Osteoblast (primary cell): ENCODE data around the gene MFSD1. TPM values are rescaled to one million over a fixed set of nuclear protein-coding genes. Genes with fewer than 3 reads are reported as not detected.

Experiments used
- DNase-seq: peaks from one replicate; pipeline ENCODE4 v3.0.0; 2011; ENCODE audit warnings: low spot score, mixed read lengths; ENCODE audit not compliant: insufficient read length; ENCODE audit errors: missing footprints
- H2AFZ ChIP-seq: 2 replicates; pipeline ENCODE4 v1.6.0; 2011; ENCODE audit warnings: mild to moderate bottlenecking, low read length
- H3K27ac ChIP-seq: 2 replicates; pipeline ENCODE4 v1.5.1; 2011; ENCODE audit warnings: mild to moderate bottlenecking, low read depth, low read length, moderate library complexity
- H3K27me3 ChIP-seq: 2 replicates; pipeline ENCODE4 v1.6.0; 2012; ENCODE audit warnings: mild to moderate bottlenecking, control low read depth, inconsistent platforms, low read length, moderate library complexity; ENCODE audit not compliant: insufficient read depth
- H3K36me3 ChIP-seq: 2 replicates; pipeline ENCODE4 v1.5.1; 2011; ENCODE audit warnings: mild to moderate bottlenecking, low read length, control low read depth, moderate library complexity; ENCODE audit not compliant: insufficient read depth
- H3K4me1 ChIP-seq: 2 replicates; pipeline ENCODE4 v1.5.1; 2011; ENCODE audit warnings: mild to moderate bottlenecking, low read length, control low read depth, moderate library complexity; ENCODE audit not compliant: insufficient read depth
- H3K4me2 ChIP-seq: 2 replicates; pipeline ENCODE4 v1.6.0; 2011; ENCODE audit warnings: mild to moderate bottlenecking, low read length; ENCODE audit not compliant: insufficient read depth
- H3K4me3 ChIP-seq: fragments of 200-600 bp; sonication (generic); 3 replicates; pipeline ENCODE4 v1.5.1; 2012; ENCODE audit warnings: mild to moderate bottlenecking, low read length, inconsistent platforms; ENCODE audit not compliant: insufficient read depth
- H3K79me2 ChIP-seq: 2 replicates; pipeline ENCODE4 v1.6.0; 2012; ENCODE audit warnings: mild to moderate bottlenecking, low read length, control low read depth, inconsistent platforms; ENCODE audit not compliant: insufficient read depth
- H3K9me3 ChIP-seq: 2 replicates; pipeline ENCODE4 v1.5.1; 2011; ENCODE audit warnings: low read depth, low read length, control low read depth
- H4K20me1 ChIP-seq: 2 replicates; pipeline ENCODE4 v1.6.0; 2012; ENCODE audit warnings: mild to moderate bottlenecking, low read length, control low read depth; ENCODE audit not compliant: insufficient read depth
- total RNA-seq: library from RNA; depleted of rRNA; stranded (reverse); fragments of >200 nt; gene quantifications from 2 replicates; pipeline ENCODE4 v1.2.3, GENCODE V29; 2012
- TF ChIP-seq, protein P1 (sequence below): IDR thresholded peaks from 2 replicates; pipeline ENCODE4 v1.5.1; 2011; ENCODE audit warnings: mild to moderate bottlenecking, low read depth, low read length, moderate library complexity; ENCODE audit errors: extremely low read depth

MFSD1 gene
- total RNA-seq, 1 donor = 170 TPM

DNA sequence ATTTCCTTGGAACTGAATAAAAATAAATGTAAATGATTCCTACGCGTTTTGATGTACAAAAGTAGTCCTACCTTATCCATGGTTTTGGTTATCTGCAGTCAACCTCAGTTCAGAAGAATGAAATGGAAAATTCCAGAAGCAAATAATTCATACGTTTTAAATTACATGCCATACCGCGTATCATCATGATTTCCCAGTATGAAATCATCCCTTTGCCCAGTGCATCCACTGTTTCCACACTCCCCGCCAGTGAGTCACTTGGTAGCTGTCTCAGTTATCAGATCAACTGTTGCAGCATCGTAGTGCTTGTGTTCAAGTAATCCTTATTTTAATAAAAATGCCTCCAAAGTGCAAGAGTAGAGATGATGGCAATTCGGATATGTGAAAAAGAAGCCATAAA, 9.1 kb upstream of the MFSD1 start:
- Histone ChIP-seq H3K4me2 (peak overlapping the region; percentile 25), H3K36me3 (no peaks in the 10 kb centered on the region), H3K79me2 (no peaks in the 10 kb centered on the region), H3K27me3 (no peaks in the 10 kb centered on the region), H3K4me3 (no peak overlapping the region), H4K20me1 (no peaks in the 10 kb centered on the region), H3K9me3 (no peaks in the 10 kb centered on the region), H3K27ac (peak overlapping the region; percentile 73), H2AFZ (no peak overlapping the region), H3K4me1 (peaks cover 37% of the 10 kb centered on the region)
- DNase-seq = peak; percentile 92
- TF ChIP-seq, protein P1, sequence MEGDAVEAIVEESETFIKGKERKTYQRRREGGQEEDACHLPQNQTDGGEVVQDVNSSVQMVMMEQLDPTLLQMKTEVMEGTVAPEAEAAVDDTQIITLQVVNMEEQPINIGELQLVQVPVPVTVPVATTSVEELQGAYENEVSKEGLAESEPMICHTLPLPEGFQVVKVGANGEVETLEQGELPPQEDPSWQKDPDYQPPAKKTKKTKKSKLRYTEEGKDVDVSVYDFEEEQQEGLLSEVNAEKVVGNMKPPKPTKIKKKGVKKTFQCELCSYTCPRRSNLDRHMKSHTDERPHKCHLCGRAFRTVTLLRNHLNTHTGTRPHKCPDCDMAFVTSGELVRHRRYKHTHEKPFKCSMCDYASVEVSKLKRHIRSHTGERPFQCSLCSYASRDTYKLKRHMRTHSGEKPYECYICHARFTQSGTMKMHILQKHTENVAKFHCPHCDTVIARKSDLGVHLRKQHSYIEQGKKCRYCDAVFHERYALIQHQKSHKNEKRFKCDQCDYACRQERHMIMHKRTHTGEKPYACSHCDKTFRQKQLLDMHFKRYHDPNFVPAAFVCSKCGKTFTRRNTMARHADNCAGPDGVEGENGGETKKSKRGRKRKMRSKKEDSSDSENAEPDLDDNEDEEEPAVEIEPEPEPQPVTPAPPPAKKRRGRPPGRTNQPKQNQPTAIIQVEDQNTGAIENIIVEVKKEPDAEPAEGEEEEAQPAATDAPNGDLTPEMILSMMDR = no peak

DNA sequence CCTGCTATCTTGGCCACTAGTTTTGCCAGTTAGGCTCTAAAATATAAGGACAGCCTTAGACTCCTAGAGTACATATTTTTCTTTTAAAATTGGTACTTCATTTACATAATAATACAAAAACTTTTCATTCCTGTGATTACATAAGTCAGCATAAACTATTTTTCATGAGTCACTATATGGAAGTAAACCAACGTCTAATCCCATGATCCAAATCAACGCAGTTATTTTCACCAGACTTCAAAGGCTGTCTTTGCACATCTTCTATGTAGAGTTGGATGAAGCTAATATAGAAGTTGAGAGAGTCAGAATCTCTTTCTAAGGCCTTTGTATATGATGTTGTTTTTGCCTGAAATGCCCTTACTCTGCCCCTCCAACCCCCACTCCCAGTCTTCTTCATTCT, 7.6 kb upstream of the MFSD1 start:
- Histone ChIP-seq H4K20me1 (no peaks in the 10 kb centered on the region), H2AFZ (no peak overlapping the region), H3K27me3 (no peaks in the 10 kb centered on the region), H3K9me3 (no peaks in the 10 kb centered on the region), H3K27ac (no peak overlapping the region), H3K4me2 (no peak overlapping the region), H3K36me3 (no peaks in the 10 kb centered on the region), H3K4me1 (peaks cover 25% of the 10 kb centered on the region), H3K4me3 (no peak overlapping the region), H3K79me2 (no peaks in the 10 kb centered on the region)
- TF ChIP-seq, protein P1 = no peak
- DNase-seq = no peak

DNA sequence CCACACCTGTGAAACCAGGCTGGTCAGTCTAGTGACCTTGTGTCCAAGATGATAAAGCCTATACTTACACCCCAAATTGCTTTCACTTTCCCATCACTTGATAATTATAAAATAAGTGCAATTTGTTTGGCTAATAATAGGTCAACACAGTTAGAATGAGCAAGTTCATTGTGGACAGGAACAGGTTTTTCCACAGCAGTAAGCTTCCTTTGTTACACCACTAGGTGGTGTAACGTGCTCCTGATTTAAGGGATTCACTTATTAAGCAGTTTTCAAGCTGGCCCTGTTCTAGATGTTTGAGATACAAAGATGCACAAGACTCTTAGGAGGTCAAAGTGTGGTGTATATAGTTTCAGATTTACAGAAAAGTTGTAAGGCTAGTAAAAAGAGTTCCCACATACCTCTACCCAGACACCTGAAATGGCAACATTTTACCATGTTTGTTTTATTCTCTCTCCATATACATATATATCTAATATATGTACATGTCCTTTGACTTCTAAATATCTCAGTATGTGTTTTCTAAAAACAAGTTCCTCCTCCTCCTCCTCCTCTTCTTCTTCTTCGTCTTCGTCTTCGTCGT, 6.8 kb upstream of the MFSD1 start:
- no peaks in the 10 kb centered on the region for H3K36me3 ChIP-seq
- H3K27me3 ChIP-seq = no peaks in the 10 kb centered on the region
- no peaks in the 10 kb centered on the region for H3K9me3 ChIP-seq
- no peak overlapping the region for H2AFZ ChIP-seq
- no peak overlapping the region for H3K4me2 ChIP-seq
- no peaks in the 10 kb centered on the region for H4K20me1 ChIP-seq
- no peak for DNase-seq
- H3K4me3 ChIP-seq = no peak overlapping the region
- H3K4me1 ChIP-seq = peaks cover 22% of the 10 kb centered on the region
- TF ChIP-seq, protein P1 = peak; percentile 70
- no peak overlapping the region for H3K27ac ChIP-seq
- H3K79me2 ChIP-seq = no peaks in the 10 kb centered on the region

DNA sequence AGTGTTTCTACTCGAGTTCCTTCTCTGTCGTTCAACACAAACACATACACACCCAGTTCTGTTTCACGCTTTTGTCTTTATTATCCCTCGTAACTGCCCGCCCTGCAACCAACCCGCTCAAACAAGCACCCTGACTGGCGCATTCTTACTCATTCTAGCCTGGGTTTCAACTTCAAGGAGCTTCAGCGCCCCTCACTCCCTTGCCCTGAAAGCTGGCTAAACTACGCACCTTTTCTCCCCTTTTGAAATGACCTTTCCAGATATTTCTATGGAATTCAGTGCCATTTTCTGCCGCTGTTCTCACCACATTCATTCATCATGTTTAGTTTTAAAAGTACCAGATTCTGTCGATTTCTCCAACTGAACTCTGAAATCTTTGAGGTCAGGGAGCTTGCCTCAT, 653 bp upstream of the MFSD1 start:
- DNase-seq = no peak
- Histone ChIP-seq H3K27ac (peak overlapping the region; percentile 93), H3K36me3 (peaks cover 16% of the 10 kb centered on the region), H3K4me3 (peak overlapping the region; percentile 89), H3K9me3 (no peaks in the 10 kb centered on the region), H3K27me3 (no peaks in the 10 kb centered on the region), H4K20me1 (peaks cover 2% of the 10 kb centered on the region), H3K79me2 (peaks cover 41% of the 10 kb centered on the region), H3K4me1 (peaks cover 29% of the 10 kb centered on the region), H2AFZ (peak overlapping the region; percentile 95), H3K4me2 (peak overlapping the region; percentile 98)
- TF ChIP-seq, protein P1 = no peak
